Stimulated activated CD8-positive, alpha-beta memory T cell treated with anti-CD3 and anti-CD28 coated beads, Interleukin-4, amount 100 ng/mL, for 24 hours (primary cell): ENCODE measurements around the gene NIPSNAP3A.
A peak's percentile ranks its signal among the peaks of the same experiment; 100 is the strongest.
"Not testable (repeated sequence)": the region's sequence is repeated elsewhere in the genome, so short reads cannot be mapped to it uniquely, and the experiment has no call there.

Source experiments
- DNase-seq: peaks from one replicate; pipeline ENCODE4 v3.0.0-alpha.2; 2020; ENCODE audit warnings: low read depth

NIPSNAP3A gene

GRCh38 chr9:104747565-104748358, at the start of gene NIPSNAP3A:
Gene NIPSNAP3A, plus strand, starts transcription at chr9:104747683. Its CDS starts 110 bp downstream, at chr9:104747793.
- peak; percentile 82 for DNase-seq

- no peak for DNase-seq
Observed at GRCh38 chr9:104700306-104700705, 47.2 kb upstream of the NIPSNAP3A start.

- DNase-seq, result not testable (repeated sequence)
Observed at GRCh38 chr9:104708737-104709136, 38.7 kb upstream of the NIPSNAP3A start.

GRCh38 chr9:104711604-104712003, 35.9 kb upstream of the NIPSNAP3A start:
- no peak for DNase-seq

- no peak for DNase-seq
Observed at GRCh38 chr9:104725014-104725413, 22.5 kb upstream of the NIPSNAP3A start.

GRCh38 chr9:104738452-104738851, 9.0 kb upstream of the NIPSNAP3A start:
- DNase-seq, result no peak

GRCh38 chr9:104740621-104741020, 6.9 kb upstream of the NIPSNAP3A start:
- DNase-seq, result no peak

GRCh38 chr9:104743376-104743985, 4.0 kb upstream of the NIPSNAP3A start:
- DNase-seq, result no peak

- DNase-seq, result no peak
Observed at GRCh38 chr9:104745852-104746251, 1.6 kb upstream of the NIPSNAP3A start.

- no peak for DNase-seq
Observed at GRCh38 chr9:104746285-104746684, 1.2 kb upstream of the NIPSNAP3A start.

- DNase-seq, result no peak
Observed at GRCh38 chr9:104746798-104747197, 685 bp upstream of the NIPSNAP3A start.

- no peak for DNase-seq
Observed at GRCh38 chr9:104747245-104747564, 278 bp upstream of the NIPSNAP3A start.

GRCh38 chr9:104748359-104749031, 1.0 kb downstream of the NIPSNAP3A start:
- no peak for DNase-seq

- DNase-seq, result no peak
Observed at GRCh38 chr9:104750185-104750767, 2.8 kb downstream of the NIPSNAP3A start.

GRCh38 chr9:104758974-104759373, 11.5 kb downstream of the NIPSNAP3A start:
- DNase-seq, result no peak

GRCh38 chr9:104765138-104765537, 17.7 kb downstream of the NIPSNAP3A start:
- DNase-seq, result no peak

- DNase-seq, result no peak
Observed at GRCh38 chr9:104766025-104766424, 18.5 kb downstream of the NIPSNAP3A start.

GRCh38 chr9:104767507-104767906, 20.0 kb downstream of the NIPSNAP3A start:
- no peak for DNase-seq

GRCh38 chr9:104769029-104769428, 21.5 kb downstream of the NIPSNAP3A start:
- not testable (repeated sequence) for DNase-seq

- no peak for DNase-seq
Observed at GRCh38 chr9:104769655-104770054, 22.2 kb downstream of the NIPSNAP3A start.

- no peak for DNase-seq
Observed at GRCh38 chr9:104772714-104773510, 25.4 kb downstream of the NIPSNAP3A start.

GRCh38 chr9:104774132-104774531, 26.6 kb downstream of the NIPSNAP3A start:
- DNase-seq, result no peak
